ENCODE results near the gene THSD1.
"Not testable (repeated sequence)": the region's sequence is repeated elsewhere in the genome, so short reads cannot be mapped to it uniquely, and the experiment has no call there.

Gene THSD1

DNA sequence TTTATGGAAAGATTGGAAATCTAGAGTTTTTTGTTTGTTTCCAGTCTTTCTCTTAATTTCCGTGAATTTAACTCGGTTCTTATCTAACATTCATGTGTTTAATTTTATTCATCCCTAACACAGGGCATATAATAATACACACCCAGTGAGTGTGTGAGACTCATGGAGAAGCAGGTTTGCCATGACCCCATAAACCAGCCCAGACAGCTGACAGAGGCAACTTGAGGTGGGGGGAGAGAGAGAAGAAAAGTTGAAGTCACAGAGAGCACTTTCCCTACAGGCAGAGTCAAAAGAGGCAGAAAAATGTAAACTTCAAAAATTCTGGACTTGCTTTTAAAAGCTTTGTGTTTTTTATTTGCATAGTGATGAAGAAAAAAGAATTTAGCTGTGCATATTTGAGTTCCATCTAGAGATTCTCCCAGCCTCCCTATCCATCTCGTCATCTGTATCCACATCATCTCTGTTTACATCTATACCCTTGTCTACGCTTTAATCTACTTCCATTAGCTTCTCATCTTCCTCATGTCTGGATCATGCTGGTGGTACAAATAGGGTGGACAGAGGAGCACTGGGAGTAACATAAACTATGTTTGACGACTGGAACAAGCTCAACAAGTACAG is 60.2 kb downstream of the THSD1 start:
- Histone ChIP-seq H3K9me3 (ENCODE audit: insufficient read depth, low read length) (no peaks in the 10 kb centered on the region), H3K4me2 (ENCODE audit: low read length) (no peak overlapping the region), H2AFZ (ENCODE audit: low read depth, low read length) (no peak overlapping the region), H3K4me3 (ENCODE audit: low read length) (no peak overlapping the region), H3K9ac (ENCODE audit: low read length) (no peak overlapping the region), H3K79me2 (ENCODE audit: low read length) (no peaks in the 10 kb centered on the region), H3K4me1 (ENCODE audit: low read length) (peaks cover 4% of the 10 kb centered on the region), H4K20me1 (ENCODE audit: insufficient read depth, low read length) (no peaks in the 10 kb centered on the region), H3K27me3 (ENCODE audit: low read depth, low read length) (no peaks in the 10 kb centered on the region), H3K27ac (ENCODE audit: low read length) (no peak overlapping the region), H3K36me3 (replicated peaks; ENCODE audit: low read depth, low read length) (no peaks in the 10 kb centered on the region)
- TF ChIP-seq, protein P1, sequence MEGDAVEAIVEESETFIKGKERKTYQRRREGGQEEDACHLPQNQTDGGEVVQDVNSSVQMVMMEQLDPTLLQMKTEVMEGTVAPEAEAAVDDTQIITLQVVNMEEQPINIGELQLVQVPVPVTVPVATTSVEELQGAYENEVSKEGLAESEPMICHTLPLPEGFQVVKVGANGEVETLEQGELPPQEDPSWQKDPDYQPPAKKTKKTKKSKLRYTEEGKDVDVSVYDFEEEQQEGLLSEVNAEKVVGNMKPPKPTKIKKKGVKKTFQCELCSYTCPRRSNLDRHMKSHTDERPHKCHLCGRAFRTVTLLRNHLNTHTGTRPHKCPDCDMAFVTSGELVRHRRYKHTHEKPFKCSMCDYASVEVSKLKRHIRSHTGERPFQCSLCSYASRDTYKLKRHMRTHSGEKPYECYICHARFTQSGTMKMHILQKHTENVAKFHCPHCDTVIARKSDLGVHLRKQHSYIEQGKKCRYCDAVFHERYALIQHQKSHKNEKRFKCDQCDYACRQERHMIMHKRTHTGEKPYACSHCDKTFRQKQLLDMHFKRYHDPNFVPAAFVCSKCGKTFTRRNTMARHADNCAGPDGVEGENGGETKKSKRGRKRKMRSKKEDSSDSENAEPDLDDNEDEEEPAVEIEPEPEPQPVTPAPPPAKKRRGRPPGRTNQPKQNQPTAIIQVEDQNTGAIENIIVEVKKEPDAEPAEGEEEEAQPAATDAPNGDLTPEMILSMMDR (IDR thresholded peaks at IDR 0.05; ENCODE audit: low read depth, low read length): no peak
- no peak for TF ChIP-seq EZH2phosphoT487 (IDR thresholded peaks at IDR 0.05; ENCODE audit: low read depth)

DNA sequence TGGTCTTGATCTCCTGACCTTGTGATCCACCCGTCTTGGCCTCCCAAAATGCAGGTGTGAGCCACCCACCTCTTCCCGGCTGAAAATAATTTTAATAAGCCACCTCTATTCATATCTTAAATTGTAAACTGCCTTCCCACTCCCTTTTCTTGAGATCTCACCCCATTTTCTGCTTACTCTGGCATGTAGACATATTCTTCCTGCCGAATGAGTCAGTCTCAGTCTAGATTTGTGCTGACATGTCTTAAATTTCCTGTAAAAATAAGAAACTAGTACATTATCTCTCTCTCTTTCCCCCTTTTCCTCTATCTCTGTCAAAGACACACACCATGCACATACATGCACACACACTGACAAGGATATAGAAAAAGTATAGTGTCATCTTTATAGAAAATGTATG is 60.9 kb downstream of the THSD1 start:
- Histone ChIP-seq H3K36me3 (replicated peaks; ENCODE audit: low read depth, low read length) (no peaks in the 10 kb centered on the region), H3K4me2 (ENCODE audit: low read length) (no peak overlapping the region), H3K27ac (ENCODE audit: low read length) (no peak overlapping the region), H3K4me1 (ENCODE audit: low read length) (peaks cover 4% of the 10 kb centered on the region), H3K9me3 (ENCODE audit: insufficient read depth, low read length) (no peaks in the 10 kb centered on the region), H3K4me3 (ENCODE audit: low read length) (no peak overlapping the region), H3K27me3 (ENCODE audit: low read depth, low read length) (no peaks in the 10 kb centered on the region), H4K20me1 (ENCODE audit: insufficient read depth, low read length) (no peaks in the 10 kb centered on the region), H3K79me2 (ENCODE audit: low read length) (no peaks in the 10 kb centered on the region), H3K9ac (ENCODE audit: low read length) (no peak overlapping the region), H2AFZ (ENCODE audit: low read depth, low read length) (no peak overlapping the region)
- no peak for TF ChIP-seq EZH2phosphoT487 (IDR thresholded peaks at IDR 0.05; ENCODE audit: low read depth)
- TF ChIP-seq, protein P1 (IDR thresholded peaks at IDR 0.05; ENCODE audit: low read depth, low read length): no peak

DNA sequence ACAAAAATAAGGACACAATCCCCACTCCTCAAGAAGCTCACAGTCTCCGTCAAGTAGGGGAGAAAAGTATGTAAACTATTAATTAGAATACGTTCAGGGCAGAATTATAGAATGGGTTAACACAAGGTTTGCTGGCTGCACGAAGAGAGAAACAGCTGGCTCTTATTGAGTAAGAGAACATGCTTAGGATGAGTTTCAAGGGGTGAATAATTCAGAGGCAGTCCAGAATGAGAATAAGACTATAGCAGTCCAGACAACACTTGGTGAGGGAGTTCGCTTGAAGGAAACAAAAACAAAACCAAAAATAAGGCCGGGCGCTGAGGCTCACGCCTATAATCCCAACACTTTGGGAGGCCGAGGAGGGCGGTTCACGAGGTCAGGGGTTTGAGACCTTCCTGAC is 61.9 kb downstream of the THSD1 start:
- Histone ChIP-seq H3K4me2 (ENCODE audit: low read length) (no peak overlapping the region), H3K27ac (ENCODE audit: low read length) (no peak overlapping the region), H3K4me1 (ENCODE audit: low read length) (peaks cover 3% of the 10 kb centered on the region), H3K79me2 (ENCODE audit: low read length) (no peaks in the 10 kb centered on the region), H3K4me3 (ENCODE audit: low read length) (no peak overlapping the region), H4K20me1 (ENCODE audit: insufficient read depth, low read length) (no peaks in the 10 kb centered on the region), H3K27me3 (ENCODE audit: low read depth, low read length) (no peaks in the 10 kb centered on the region), H3K36me3 (replicated peaks; ENCODE audit: low read depth, low read length) (no peaks in the 10 kb centered on the region), H2AFZ (ENCODE audit: low read depth, low read length) (no peak overlapping the region; the same call in 1 of the 2 replicates), H3K9ac (ENCODE audit: low read length) (no peak overlapping the region), H3K9me3 (ENCODE audit: insufficient read depth, low read length) (no peaks in the 10 kb centered on the region)
- no peak for TF ChIP-seq EZH2phosphoT487 (IDR thresholded peaks at IDR 0.05; ENCODE audit: low read depth)
- TF ChIP-seq, protein P1 (IDR thresholded peaks at IDR 0.05; ENCODE audit: low read depth, low read length): no peak

DNA sequence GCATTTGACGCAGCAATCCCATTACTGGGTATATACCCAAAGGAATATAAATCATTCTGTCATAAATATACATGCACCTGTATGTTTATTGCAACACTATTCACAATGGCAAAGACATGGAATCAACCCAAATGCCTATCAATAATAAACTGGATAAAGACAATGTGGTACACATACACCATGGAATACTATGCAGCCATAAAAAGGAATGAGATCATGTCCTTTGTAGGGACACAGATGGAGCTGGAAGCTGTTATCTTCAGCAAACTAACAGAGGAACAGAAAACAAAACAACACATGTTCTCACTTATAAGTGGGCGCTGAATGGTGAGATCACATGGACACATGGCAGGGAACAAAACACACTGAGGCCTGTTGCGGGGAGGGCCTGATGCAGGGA is 63.8 kb downstream of the THSD1 start:
- not testable (repeated sequence) for H4K20me1 ChIP-seq (ENCODE audit: insufficient read depth, low read length); H3K4me1 ChIP-seq (ENCODE audit: low read length); H3K9ac ChIP-seq (ENCODE audit: low read length); H3K27me3 ChIP-seq (ENCODE audit: low read depth, low read length); H3K79me2 ChIP-seq (ENCODE audit: low read length); H3K4me2 ChIP-seq (ENCODE audit: low read length); H3K9me3 ChIP-seq (ENCODE audit: insufficient read depth, low read length); H2AFZ ChIP-seq (ENCODE audit: low read depth, low read length); H3K36me3 ChIP-seq (replicated peaks; ENCODE audit: low read depth, low read length); H3K4me3 ChIP-seq (ENCODE audit: low read length); H3K27ac ChIP-seq (ENCODE audit: low read length)

DNA sequence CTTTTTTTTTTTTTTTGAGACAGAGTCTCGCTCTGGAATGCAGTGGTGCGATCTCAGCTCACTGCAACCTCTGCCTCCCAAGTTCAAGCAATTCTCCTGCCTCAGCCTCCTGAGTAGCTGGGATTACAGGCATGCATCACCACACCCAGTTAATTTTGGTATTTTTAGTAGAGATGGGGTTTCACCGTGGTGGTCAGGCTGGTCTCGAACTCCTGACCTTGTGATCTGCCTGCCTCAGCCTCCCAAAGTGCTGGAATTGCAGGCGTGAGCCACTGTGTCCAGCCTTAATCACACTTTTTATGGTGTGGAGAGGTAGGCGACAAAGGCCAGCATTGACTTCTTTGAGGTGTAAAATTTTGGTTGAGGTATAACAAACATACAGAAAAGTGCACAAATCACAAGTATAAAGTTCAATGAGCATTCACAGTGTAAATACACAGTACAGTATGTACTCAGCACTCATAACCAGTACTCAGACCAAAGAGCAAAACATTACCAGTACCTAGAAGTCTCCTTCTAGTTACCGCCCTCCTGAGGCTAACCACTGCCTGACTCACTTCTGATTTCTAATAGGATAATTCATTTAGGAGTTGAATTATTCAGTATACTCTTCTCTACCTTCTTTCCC is 68.0 kb downstream of the THSD1 start:
- not testable (repeated sequence) for H3K9me3 ChIP-seq (ENCODE audit: insufficient read depth, low read length); H3K9ac ChIP-seq (ENCODE audit: low read length); H3K27me3 ChIP-seq (ENCODE audit: low read depth, low read length); H3K4me2 ChIP-seq (ENCODE audit: low read length); H3K4me1 ChIP-seq (ENCODE audit: low read length); H2AFZ ChIP-seq (ENCODE audit: low read depth, low read length); H3K36me3 ChIP-seq (replicated peaks; ENCODE audit: low read depth, low read length); H3K4me3 ChIP-seq (ENCODE audit: low read length); H4K20me1 ChIP-seq (ENCODE audit: insufficient read depth, low read length); H3K79me2 ChIP-seq (ENCODE audit: low read length); H3K27ac ChIP-seq (ENCODE audit: low read length)

DNA sequence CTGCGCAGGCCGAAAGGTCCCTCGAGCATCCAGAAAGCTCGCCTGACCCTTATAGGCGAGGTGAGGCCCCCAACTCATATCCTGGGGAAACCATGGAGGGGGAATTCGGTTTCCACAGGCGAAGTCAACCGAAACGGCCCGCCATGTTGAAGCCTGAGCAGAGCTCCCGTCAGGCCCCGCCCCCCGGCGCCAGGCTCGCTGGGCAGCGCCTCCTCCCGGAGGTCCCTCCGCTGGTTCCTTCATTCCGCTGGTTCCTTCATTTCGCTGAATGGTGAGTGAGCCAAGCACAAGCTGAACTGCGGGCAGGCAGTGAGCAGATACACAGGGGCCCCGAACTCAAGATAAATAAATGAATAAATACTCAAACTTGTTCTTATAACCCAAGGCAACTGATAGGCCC is 71.9 kb downstream of the THSD1 start:
- H3K4me1 ChIP-seq (ENCODE audit: low read length); H3K4me2 ChIP-seq (ENCODE audit: low read length); H3K9ac ChIP-seq (ENCODE audit: low read length); H3K27me3 ChIP-seq (ENCODE audit: low read depth, low read length); H3K27ac ChIP-seq (ENCODE audit: low read length); H3K79me2 ChIP-seq (ENCODE audit: low read length); H4K20me1 ChIP-seq (ENCODE audit: insufficient read depth, low read length); H3K9me3 ChIP-seq (ENCODE audit: insufficient read depth, low read length); H2AFZ ChIP-seq (ENCODE audit: low read depth, low read length); H3K4me3 ChIP-seq (ENCODE audit: low read length); H3K36me3 ChIP-seq (replicated peaks; ENCODE audit: low read depth, low read length): not testable (repeated sequence)

DNA sequence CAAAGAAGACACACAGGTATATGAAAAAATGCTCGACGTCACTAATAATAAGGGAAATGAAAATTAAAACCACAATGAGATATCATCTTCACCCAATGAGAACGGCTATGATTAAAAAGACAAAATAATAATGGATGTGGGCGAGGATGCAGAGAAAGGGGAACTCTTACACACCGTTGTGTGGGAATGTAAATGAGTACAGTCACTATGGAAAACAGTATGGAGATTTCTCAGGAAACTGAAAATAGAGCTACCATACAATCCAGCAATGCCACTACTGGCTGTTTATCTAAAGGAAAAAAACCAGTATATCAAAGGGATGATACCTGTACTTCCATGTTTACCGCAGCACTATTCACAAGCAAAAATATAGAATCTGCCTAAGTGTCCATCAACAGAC is 74.1 kb downstream of the THSD1 start:
- not testable (repeated sequence) for H3K36me3 ChIP-seq (replicated peaks; ENCODE audit: low read depth, low read length); H3K27ac ChIP-seq (ENCODE audit: low read length); H3K4me2 ChIP-seq (ENCODE audit: low read length); H2AFZ ChIP-seq (ENCODE audit: low read depth, low read length); H4K20me1 ChIP-seq (ENCODE audit: insufficient read depth, low read length); H3K4me1 ChIP-seq (ENCODE audit: low read length); H3K4me3 ChIP-seq (ENCODE audit: low read length); H3K27me3 ChIP-seq (ENCODE audit: low read depth, low read length); H3K9me3 ChIP-seq (ENCODE audit: insufficient read depth, low read length); H3K79me2 ChIP-seq (ENCODE audit: low read length); H3K9ac ChIP-seq (ENCODE audit: low read length)

All from OCI-LY3 (cell line).